Measurements from ENCODE around the gene CYP2D6.
"Not testable (repeated sequence)": the region's sequence is repeated elsewhere in the genome, so short reads cannot be mapped to it uniquely, and the experiment has no call there.

The CYP2D6 gene

DNA sequence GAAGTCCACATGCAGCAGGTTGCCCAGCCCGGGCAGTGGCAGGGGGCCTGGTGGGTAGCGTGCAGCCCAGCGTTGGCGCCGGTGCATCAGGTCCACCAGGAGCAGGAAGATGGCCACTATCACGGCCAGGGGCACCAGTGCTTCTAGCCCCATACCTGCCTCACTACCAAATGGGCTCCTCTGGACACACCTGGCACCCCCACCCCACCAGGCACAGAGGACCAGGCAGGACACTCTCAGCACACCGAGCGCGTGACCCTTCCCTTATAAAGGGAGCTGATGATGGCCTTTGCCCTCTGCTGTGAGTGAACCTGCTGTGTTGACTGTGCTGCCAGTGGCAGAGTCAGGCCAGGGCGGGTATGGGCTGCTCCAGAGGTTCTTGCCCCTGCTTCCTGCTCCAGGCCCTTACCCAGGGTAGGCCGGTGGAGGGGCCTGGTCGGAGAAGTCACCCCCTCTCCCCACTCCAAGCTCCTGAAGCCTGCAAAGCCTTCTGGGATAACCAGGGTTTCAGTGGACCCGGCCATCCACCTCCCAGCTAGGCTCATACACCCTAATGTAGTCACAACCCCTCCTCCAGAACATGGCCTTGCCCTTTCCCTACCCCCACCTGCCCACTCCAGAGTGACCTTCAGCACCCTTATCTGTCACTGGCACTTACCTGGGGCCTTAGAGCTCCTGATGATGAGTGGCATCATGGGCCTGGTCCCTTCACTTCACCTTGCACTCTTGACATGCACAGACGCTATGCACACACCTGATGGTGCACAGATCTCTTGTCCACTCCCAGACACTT, at the start of gene CYP2D6:
Gene CYP2D6 (minus strand): TSS at position 172 of the 793 bp plus-strand sequence. CDS start 19 bp downstream, at position 153.
- FAIRE-seq, result not testable (repeated sequence)

DNA sequence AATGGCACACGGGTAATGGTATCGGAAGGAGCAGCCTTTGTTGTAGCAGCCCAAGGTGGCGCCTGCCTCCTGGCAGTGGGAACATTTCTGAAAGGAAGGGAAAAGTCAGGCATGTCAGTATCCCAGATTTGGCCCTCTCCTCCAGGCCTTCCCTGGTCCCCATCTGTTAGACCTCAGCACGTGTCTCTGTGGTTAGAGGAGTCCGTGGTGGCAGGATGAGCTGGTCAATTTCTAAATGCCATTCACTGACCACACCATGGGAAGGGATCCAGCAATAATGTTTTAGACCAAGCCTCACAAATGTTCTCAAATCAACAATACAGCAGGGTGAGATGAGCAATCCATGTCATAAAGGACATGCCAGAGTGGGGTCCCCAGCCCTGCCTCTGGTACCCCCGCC, 49.0 kb upstream of the CYP2D6 start:
- no peak for FAIRE-seq

DNA sequence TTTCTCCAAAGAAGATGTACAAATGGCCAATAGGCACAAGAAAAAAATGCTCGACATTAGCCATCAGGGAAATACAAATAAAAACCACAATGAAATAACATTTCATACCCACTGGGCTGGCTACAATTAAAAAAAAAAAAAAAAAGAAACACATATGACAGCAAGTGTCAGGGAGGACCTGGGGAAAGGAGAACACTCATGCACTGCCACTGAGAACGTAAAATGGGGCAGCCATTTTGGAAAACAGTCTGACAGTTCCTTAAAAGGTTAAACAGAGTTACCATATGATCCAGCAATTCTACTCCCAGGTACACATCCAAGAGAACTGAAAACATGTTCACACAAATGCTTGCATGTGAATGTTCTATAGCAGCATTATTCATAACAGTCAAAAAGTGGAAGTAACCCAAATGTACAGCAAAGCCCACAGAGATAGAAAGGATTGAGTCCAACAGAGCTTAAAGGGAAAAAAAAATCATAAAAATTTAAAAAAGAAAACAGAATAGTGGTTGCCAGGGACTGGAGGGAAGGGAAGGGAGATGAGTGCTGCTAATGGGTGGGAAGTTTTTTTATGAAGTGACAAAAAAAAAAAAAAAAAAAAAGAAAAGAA, 48.4 kb upstream of the CYP2D6 start:
- no peak for FAIRE-seq

DNA sequence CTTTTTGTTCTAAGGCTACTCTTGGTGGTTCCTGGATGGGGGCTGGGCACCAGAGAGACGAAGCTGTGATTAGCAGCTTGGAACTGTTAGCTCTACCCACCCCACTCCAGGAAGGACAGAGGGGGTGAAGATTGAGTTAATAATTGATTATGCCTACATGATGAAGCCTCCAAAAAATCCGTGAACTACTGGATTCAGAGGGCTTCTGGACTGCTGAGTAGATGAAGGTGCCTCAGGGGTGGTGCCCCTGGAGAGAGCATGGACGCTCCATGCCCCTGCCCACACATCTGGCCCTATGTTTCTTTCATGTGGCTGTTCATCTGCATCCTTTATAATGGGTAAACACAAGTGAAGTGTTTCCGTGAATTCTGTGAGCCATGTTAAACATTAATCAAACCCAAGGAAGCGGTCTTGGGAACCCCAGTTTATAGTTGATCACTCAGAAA, 47.3 kb upstream of the CYP2D6 start:
- FAIRE-seq, result no peak

DNA sequence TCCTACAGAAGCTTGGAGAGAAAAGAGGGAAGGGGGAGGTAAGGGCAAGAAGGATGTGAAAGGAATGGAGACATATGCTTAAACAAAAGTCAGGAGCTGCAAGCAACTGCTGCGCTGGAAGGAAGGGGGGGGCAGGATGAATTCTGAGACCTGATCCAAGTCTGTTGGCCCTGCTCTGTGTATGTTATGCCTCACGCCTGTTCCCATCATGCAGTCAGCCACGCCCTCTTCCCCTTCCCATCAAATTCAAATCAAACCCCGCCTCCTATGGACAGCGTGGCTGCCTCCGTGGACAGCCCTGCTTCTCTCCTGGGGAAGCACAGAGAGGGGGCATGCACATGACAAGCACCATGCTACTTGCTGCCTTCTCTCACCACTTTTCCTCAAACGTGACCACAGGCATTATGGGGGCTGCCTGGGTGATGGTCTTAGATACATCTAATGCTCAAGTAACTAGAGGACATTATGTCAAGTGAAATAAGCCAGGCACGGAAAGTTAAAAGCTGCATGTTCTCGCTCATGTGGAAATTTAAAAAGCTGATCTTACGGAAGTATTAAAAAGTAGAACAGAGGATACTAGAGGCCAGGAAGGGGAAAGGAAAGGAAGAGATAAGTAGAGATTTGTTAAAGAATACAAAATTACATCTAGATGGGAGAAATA, 45.8 kb upstream of the CYP2D6 start:
- no peak for FAIRE-seq

DNA sequence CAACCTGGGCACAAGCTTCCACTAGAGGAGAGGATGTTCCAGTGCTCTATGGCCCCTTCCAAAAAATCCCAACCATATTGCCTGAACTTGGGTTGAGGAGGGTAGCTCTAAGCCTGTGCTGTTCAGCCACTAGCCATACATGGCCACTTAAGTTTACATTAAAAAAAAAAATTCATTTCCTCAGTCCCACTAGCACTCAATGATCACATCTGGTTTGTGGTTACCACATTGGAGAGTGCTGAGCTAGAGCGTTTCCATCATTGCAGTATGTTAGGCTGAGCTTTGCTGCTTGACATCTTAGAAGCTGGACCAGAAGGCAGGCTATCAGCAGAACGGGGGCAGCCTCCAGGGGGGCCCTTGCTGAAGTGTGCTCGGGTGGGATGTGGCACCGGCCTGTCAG, 43.5 kb upstream of the CYP2D6 start:
- no peak for FAIRE-seq

DNA sequence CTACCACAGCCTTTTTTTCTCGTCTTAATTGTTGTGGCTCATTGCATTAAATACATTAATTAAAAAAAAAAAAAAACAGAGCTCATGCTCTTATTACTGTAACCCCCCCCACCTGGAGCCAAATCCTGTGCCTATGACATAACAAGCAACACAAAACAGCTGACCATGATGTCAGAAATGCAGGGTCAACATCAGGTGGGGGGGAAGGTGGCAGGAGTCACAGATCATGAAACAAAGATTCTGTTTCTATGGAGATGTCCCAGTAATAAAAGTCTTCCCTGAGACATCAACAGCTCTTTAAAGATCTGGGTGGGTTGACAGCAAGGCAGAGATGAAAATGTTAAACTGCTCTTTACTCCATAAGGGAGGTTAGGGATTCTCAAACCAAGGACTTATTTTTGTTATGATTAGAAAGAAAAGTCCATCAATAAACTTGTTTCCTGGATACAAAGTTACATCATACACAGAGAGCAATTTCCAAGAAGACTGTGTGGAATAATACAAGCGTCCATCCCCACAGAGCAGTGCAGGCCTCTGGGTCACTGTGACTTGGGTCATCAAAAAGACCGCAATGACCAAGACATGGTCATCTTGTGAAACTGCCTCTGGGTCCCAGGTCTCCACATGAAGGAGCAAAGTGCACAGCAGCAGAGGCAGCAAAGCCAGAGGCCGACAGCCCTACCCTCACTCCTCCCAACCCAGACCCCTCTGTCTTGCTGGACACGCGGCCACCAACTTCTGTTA, 42.7 kb upstream of the CYP2D6 start:
- no peak for FAIRE-seq

DNA sequence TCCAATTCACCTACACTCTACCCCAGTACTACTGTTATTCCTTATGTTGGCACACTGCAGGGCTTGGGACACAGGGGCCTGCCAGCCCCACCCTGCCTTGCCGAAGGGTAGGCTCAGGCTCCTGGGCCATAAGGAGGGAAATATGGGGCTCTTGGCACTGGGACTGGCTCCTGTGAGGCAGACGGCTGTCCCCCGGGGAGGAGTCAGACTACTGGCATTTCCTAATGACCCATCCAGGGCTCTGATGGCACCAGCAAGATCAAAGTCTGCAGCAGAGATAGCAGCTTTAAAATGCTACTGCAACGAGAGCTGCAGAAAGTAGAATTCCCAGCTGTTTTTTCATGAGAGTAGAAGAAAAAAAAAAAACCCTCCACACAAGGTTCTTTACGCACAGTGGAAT, 42.2 kb upstream of the CYP2D6 start:
- FAIRE-seq, result no peak

DNA sequence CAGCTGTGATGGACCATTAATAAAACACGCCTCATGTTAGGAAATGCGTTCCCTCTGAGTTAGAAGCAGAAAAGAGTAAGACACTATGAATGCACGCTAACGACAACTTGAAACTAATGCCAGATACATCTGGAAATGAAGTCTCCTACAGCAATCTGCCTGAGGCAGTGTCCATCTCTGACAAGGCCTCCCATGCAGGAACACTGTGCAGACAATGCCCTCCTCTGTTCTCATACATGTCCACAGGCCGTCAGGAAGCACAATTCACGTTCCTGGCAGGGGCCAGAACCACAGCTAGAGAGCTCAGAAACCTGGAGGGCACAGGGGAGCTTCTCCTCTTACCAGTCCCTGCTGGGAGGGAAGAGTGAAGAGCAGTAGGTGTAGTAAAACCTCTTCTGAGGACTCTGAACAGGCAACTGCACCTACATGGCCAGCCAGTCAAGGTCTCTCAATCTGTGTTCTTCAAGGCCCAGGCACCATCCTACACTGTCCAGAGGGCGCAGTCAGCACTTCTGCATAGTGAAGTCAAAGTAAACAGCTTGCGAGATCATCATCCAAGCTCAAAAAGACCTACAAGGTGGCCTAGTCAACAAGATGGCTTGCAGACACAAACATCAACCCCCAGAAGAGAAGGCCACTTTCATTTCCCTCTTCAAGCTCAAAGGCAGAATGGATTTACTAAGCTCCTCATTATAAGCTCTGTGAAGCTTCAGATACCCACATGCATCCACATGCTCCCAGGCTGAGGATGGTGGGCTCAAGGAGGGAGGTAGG, 41.5 kb upstream of the CYP2D6 start:
- no peak for FAIRE-seq

DNA sequence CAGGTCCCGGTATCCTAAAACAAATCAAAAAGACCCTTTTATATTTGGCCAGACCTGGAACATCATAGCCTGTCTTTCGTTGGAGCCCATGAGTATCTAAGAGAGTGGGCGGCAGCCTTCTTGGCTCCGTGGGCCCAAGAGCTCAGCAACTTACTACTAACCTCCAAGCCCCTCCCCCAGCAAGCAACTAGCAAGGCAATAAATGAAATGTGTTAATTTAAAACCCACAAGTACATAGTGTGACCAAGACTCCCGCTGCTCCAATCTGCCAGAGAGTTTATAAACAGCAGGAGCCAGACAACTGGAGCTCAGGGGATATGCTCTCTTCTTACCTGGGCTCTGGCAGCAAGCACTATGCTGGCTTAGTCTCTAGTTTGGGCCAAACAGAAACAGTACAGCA, 40.8 kb upstream of the CYP2D6 start:
- no peak for FAIRE-seq

DNA sequence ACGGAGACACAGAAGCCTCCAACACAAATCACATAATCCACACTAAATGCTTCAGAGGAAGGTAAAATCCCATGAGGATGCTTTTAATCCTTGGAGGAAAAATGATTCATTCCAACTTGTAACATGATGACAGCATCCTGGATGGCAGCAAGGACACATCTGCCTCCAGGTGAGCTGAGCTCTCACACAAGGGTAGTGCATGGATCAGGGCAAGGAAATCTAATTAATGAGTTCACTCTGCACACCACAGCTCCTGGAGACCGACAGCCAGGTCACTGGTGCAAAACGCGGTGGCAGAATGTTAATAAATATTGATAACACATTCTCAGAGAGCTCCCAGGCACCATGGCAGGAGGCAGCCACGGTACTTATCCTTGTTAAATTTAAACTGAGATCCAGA, 40.3 kb upstream of the CYP2D6 start:
- FAIRE-seq, result no peak

DNA sequence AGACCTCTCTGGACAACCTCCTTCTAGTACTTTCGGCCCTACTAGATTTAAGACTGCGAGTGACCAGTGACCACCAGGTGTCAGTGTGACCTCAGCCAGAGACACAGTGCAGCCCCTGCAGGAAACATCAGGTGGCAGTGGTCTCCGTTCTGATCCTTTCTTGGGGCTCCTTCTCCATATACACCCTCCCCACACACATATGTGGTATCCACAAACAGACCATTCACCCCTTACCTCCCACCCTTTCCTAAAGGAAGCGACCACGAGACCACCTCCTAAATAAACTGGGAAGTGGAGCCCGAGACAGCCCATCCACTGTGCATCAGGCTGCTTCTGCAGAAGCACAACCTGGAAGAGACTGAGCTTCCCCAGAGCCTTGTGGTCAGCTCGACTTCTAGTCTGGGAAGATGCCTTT, 38.5 kb upstream of the CYP2D6 start:
- no peak for FAIRE-seq

DNA sequence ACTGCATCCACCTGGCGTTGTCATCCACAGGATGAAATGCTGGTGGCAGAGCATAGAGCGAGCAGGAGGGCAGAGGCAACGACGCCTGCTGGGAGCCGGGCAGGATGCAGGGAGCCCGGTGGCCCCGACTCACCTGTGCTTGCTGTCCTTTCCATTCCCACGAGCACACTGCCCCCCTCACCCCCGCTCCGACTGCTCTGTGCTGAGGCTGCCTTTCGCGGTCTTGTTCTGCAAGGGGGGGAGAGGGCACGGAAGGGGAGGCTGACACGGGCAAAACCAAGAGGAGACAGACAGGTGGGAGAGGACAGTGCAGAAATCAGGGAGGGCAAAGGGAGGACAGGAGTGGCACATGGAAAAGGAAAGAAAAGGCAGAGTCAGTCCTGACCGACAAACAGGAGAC, 37.9 kb upstream of the CYP2D6 start:
- no peak for FAIRE-seq

DNA sequence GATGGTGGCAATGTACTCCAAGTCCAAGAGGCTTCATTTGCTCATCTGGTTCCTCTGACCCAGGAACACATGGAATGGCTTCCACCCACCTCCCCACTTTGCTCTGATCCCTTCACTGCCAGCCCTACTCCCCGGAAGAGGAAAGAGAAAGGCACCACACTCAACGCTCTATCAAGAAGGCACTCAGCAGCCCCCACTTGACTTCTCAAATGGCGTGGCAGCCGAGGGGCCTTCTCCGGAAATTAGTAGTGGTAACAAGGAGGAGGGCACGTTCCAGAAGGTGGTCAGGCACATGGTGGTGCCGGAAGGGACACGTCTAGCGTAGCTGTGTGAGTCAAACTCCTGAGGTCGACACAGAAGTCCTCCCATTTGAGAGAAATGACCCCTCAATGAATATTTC, 36.5 kb upstream of the CYP2D6 start:
- FAIRE-seq, result no peak

DNA sequence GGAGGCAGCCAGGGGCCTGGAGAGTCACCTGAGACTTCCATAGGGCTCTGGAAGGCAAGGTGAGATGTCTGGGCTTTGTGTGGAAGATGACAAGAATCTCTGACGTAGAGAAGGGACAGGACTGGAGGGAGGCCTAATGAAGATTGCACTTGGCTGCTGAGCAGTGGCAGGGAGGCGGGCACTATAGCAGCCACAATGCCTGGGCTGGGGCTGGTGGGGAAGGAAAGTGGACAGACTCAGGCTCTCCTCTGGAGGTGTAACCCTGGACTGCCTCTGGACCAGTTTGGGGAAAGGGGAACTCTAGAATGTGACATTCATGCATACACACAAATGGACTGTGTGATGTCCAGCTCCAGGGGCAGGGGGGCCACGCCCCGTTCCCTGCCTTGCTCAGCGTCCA, 34.3 kb upstream of the CYP2D6 start:
- FAIRE-seq, result no peak

DNA sequence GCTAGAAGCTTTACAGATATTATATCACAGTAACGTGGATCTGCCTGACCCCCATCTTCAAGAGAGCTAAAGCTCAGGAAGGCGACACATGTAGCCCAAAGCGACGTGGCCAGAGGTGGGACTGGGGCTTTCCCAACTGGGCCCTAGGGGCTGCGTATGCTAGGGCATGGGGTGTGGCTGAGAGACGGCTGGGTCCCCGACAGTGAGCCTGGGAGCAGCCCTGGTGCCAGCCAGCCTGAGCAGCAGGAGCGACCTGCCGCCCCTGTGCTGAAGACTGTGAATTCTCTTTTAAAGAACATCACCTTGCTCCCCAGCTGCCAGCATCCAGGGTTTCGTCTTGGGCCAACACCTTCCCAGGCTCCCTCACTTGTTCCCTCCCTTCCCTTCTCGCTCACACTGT, 32.9 kb upstream of the CYP2D6 start:
- no peak for FAIRE-seq

DNA sequence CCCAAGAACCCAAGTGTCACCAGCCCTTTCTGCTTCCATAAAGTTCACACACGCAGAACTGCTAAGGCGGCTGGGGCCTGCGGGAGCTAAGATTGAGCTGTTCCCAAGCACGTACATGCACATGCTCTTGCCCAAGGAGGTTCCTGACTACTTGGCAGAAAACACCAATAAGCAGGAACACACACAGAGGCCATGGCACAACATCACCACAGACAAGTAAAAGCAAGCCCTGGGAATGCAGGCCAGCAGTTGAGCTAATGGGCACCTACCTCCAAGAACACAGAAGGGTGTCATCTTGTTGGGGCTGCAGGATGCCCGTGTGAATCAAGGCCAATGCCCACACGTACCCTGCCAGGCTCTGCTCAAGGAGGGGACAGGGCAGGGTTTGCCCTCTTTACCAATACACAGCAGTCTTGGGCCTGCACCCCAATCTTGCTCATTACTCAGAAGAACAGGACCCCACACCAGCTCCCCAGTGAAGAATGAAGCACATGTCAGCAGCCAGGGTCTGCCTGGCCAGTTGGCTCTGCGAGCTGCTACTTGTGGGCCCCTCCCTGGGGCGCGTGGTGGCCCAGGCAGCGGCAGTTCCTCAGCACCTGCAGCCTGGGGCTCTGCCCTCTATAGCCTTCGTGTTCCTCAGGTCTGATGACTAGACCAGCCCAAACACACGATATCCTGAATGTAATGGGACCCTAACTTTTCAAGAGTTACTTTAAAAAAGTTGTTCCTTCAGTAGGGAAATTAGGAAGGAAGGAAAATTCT, 32.3 kb upstream of the CYP2D6 start:
- FAIRE-seq, result no peak

DNA sequence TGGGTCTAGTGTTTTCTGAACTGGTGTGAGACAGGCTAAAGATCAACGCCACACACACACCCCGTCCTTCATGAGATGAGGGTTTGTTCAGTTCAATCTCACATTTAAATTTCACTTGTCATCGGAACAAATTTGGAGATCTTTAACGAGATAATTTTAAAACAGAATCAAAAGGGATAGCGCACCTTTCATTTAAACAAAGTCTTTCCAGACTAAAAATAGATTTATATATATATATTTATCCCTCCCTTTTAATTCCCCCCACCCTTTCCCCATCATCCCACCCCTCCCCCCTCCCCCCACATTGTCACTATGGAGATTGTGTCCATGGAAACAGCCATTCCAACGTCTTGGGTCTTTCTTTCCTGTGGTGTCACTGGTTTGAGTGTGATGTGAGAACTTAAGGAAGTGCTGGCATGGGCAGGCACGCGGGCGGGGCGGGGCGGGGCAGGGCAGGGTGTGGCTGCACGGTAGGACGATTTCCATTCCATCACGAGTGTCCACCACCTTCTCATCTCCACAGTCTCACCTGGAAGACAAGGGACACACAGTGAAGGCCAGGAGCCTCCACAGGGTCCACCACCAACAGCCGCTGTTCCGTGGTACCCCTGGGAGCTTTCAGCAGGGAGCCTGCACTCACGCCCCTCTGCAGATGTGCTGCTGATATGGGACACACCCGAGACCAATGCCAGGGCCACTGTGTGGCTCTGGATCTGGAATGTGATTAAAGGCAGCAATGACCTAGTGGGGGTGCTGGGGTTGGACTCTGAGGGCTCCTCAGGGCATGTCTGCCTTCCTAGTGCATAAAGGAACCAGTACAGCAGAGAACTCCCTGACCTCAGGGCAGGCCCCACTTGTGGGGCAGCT, 30.5 kb upstream of the CYP2D6 start:
- FAIRE-seq, result no peak

DNA sequence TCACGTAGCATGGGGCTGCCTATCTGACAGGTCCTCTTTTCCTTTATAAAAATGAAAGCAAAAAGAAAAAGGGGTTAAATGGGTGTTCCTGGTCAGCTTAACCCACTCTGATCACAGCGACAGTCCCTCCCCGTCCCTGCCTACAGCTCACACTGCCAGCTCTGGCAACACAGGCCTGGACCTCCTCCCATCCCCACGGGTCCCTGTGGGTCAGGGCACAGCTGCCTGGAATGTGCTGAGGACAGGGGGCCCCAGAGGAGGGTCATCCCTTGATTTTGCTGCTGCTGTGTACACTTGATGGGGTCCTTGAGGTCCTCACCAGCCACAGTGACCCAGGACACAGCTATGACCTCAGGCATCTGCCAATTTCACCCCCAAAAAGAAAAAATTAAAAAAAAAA, 29.6 kb upstream of the CYP2D6 start:
- no peak for FAIRE-seq

DNA sequence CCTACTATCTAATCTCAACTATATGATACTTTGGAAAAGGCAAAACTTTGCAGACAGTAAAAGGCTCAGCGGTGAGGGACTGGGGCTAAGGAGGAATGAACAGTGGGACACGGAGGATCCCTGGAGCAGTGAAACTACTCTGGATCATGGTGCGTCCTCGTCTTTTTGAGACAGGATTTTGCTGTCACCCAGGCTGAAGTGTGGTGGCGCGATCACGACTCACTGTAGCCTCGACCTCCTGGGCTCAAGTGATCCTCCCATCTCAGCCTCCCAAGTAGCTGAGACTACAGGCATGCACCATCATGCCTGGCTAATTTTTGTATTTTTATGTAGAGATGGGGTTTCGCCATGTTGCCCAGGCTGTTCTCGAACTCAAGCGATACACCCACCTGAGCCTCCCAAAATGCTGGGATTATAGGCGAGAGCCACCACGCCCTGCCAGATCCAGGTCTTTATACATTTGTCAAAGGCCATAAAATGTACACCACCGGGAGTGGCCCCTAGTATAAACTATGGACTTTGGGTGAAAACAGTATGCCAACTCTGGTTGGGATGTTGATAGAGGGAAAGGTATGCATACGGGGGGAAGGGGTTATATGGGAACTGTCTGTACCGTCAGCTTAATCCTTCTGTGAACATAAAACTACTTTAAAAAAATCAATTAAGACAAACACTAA, 28.0 kb upstream of the CYP2D6 start:
- no peak for FAIRE-seq
